Common myeloid progenitor, CD34-positive (primary cell): ENCODE measurements around the gene SYT1.
"Not testable (repeated sequence)": the region's sequence is repeated elsewhere in the genome, so short reads cannot be mapped to it uniquely, and the experiment has no call there.

Source experiments
- CTCF ChIA-PET: fragments of 350-600 bp; sonication (Branson Sonifier 250); formaldehyde crosslinking; loops from one replicate; lab custom pipeline; 2021; ENCODE audit warnings: antibody characterized with exemption; lab: Charles Lee
- POLR2A ChIA-PET: fragments of 350-600 bp; sonication (Branson Sonifier 250); formaldehyde crosslinking; loops from one replicate; lab custom pipeline; 2021; ENCODE audit warnings: antibody characterized with exemption; lab: Charles Lee
- DNase-seq, 3 donors: peaks; one replicate each; pipeline versions ENCODE4 v3.0.0 to v3.0.0-alpha.2; 2013
- H3K27ac ChIP-seq, 2 experiments: 1 replicate in 1 of 2; 2 replicates in 1 of 2; pipeline ENCODE4 v1.7.0; 2013; ENCODE audit warnings: inconsistent platforms in 2 of 2, low read length in 2 of 2, mild to moderate bottlenecking in 2 of 2, low read depth in 1 of 2, moderate library complexity in 1 of 2; ENCODE audit not compliant: severe bottlenecking in 2 of 2, insufficient read depth in 1 of 2, poor library complexity in 1 of 2
- H3K27me3 ChIP-seq, 5 experiments: replicated peaks in 2 of 5; 1 replicate in 3 of 5; 2 replicates in 2 of 5; pipeline versions ENCODE4 v1.6.1 to v1.7.0; 2013; ENCODE audit warnings: low read length in 4 of 5, mild to moderate bottlenecking in 2 of 5, moderate library complexity in 2 of 5, inconsistent platforms in 1 of 5; ENCODE audit not compliant: insufficient read depth in 5 of 5, control insufficient read depth in 4 of 5
- H3K36me3 ChIP-seq, 4 experiments: 1 replicate in 2 of 4; 2 replicates in 2 of 4; pipeline versions ENCODE4 v1.6.1 to v1.7.0; 2013; ENCODE audit warnings: low read length in 3 of 4, control low read depth in 1 of 4, mild to moderate bottlenecking in 1 of 4; ENCODE audit not compliant: control insufficient read depth in 4 of 4, insufficient read depth in 4 of 4
- H3K4me1 ChIP-seq, 4 experiments: 1 replicate in 3 of 4; 2 replicates in 1 of 4; pipeline versions ENCODE4 v1.6.1 to v1.7.1; 2013; ENCODE audit warnings: low read length in 3 of 4, mild to moderate bottlenecking in 3 of 4, control low read depth in 1 of 4, inconsistent platforms in 1 of 4, moderate library complexity in 1 of 4; ENCODE audit not compliant: control insufficient read depth in 4 of 4, insufficient read depth in 4 of 4; ENCODE audit errors: control extremely low read depth in 1 of 4
- H3K4me3 ChIP-seq, 7 experiments: 1 replicate in 4 of 7; 2 replicates in 3 of 7; pipeline versions ENCODE4 v1.5.1 to v1.7.0; 2013; ENCODE audit warnings: mild to moderate bottlenecking in 7 of 7, low read length in 6 of 7, moderate library complexity in 6 of 7, inconsistent platforms in 2 of 7, low read depth in 2 of 7, control low read depth in 1 of 7; ENCODE audit not compliant: insufficient read depth in 4 of 7, control insufficient read depth in 1 of 7; ENCODE audit errors: extremely low read depth in 1 of 7
- H3K9me3 ChIP-seq, 5 experiments: 1 replicate in 4 of 5; 2 replicates in 1 of 5; pipeline versions ENCODE4 v1.6.1 to v1.7.1; 2013; ENCODE audit warnings: low read length in 4 of 5, mild to moderate bottlenecking in 2 of 5, inconsistent platforms in 1 of 5, low read depth in 1 of 5, moderate library complexity in 1 of 5; ENCODE audit not compliant: control insufficient read depth in 4 of 5, insufficient read depth in 2 of 5; ENCODE audit errors: control extremely low read depth in 1 of 5
- WGBS: methylation state at CpG from one replicate; pipeline ENCODE4 v1.1.5; 2013; ENCODE audit not compliant: insufficient coverage; 5-methylcytosine and 5-hydroxymethylcytosine counted together

SYT1 gene

GRCh38 chr12:79021021-79021420 is 156.4 kb downstream of the SYT1 start:
- ChIA-PET CTCF (no interaction called here), POLR2A (no interaction called here)
- Histone ChIP-seq H3K9me3 (no peaks in the 10 kb centered on the region), H3K36me3 (no peaks in the 10 kb centered on the region), H3K27ac (no peak overlapping the region), H3K4me3 (no peak overlapping the region), H3K27me3 (no peaks in the 10 kb centered on the region), H3K4me1 (no peaks in the 10 kb centered on the region)
- no peak for DNase-seq

GRCh38 chr12:79023261-79023660 is 158.7 kb downstream of the SYT1 start:
- ChIA-PET CTCF (no interaction called here), POLR2A (no interaction called here)
- no peaks in the 10 kb centered on the region for H3K27me3 ChIP-seq
- DNase-seq, result no peak
- no peak overlapping the region for H3K4me3 ChIP-seq
- no peak overlapping the region for H3K27ac ChIP-seq
- H3K9me3 ChIP-seq, result no peaks in the 10 kb centered on the region
- no CpG with 5 or more reads among the region's 1 CpG for whole genome bisulfite sequencing
- H3K36me3 ChIP-seq, result no peaks in the 10 kb centered on the region
- H3K4me1 ChIP-seq, result no peaks in the 10 kb centered on the region

DNA sequence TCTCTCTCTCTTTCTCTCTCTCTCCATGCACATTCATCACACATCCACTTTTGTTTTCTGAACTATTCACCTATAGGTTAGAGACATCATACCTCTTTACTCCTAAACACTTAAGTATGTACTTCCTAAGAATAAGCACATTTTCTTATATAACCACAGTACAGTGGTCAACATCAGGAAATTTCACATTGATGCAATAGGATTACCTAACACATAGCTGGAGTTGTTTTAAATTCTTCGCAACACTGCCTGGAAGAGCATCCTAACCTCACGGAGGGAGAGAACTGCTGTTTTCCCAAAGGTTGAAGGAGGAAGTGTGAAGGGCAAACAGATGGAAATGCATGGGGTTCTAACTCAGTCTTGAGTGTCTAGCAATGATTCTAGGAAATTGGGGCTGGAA is 159.2 kb downstream of the SYT1 start:
- ChIA-PET POLR2A (no interaction called here), CTCF (no interaction called here)
- Histone ChIP-seq H3K36me3 (no peaks in the 10 kb centered on the region), H3K9me3 (no peaks in the 10 kb centered on the region), H3K4me1 (no peaks in the 10 kb centered on the region), H3K4me3 (no peak overlapping the region), H3K27me3 (no peaks in the 10 kb centered on the region), H3K27ac (no peak overlapping the region)
- DNase-seq, result no peak
- 100% methylated on average over 2 of the region's 2 CpGs for WGBS

- Histone ChIP-seq H3K27me3 (no peaks in the 10 kb centered on the region), H3K4me3 (no peak overlapping the region), H3K36me3 (no peaks in the 10 kb centered on the region), H3K27ac (no peak overlapping the region), H3K9me3 (no peaks in the 10 kb centered on the region), H3K4me1 (no peaks in the 10 kb centered on the region)
- ChIA-PET POLR2A (no interaction called here), CTCF (no interaction called here)
- no peak for DNase-seq
These were observed 169.2 kb downstream of the SYT1 start for GRCh38 chr12:79033788-79034187.

GRCh38 chr12:79044748-79045147 is 180.2 kb downstream of the SYT1 start:
- H3K9me3 ChIP-seq, CTCF ChIA-PET, H3K27me3 ChIP-seq, H3K4me3 ChIP-seq, H3K4me1 ChIP-seq, POLR2A ChIA-PET, H3K36me3 ChIP-seq, DNase-seq, H3K27ac ChIP-seq: not testable (repeated sequence)
- no CpG with 5 or more reads among the region's 6 CpGs for WGBS

- H3K36me3 ChIP-seq, H3K27me3 ChIP-seq, POLR2A ChIA-PET, H3K4me3 ChIP-seq, DNase-seq, H3K27ac ChIP-seq, H3K4me1 ChIP-seq, H3K9me3 ChIP-seq, CTCF ChIA-PET: not testable (repeated sequence)
- 97% methylated on average over 30 of the region's 32 CpGs for WGBS
These were observed 180.7 kb downstream of the SYT1 start for GRCh38 chr12:79045149-79045703.

- no CpG with 5 or more reads among the region's 1 CpG for WGBS
- H3K27ac ChIP-seq, result no peak overlapping the region
These were observed 181.4 kb downstream of the SYT1 start for GRCh38 chr12:79046021-79046420.

More at GRCh38 chr12:79046021-79046420, 181.4 kb downstream of the SYT1 start:
- POLR2A ChIA-PET, result no interaction called here
- no peak for DNase-seq
- Histone ChIP-seq H3K9me3 (peaks cover 0 to 1% (median 0%) of the 10 kb centered on the region in 5 experiments), H3K27me3 (no peaks in the 10 kb centered on the region), H3K4me1 (no peaks in the 10 kb centered on the region), H3K4me3 (no peak overlapping the region), H3K36me3 (no peaks in the 10 kb centered on the region)
- CTCF ChIA-PET, result no interaction called here
